GM21717 (cell line): ENCODE measurements around the gene SAT2.
A peak's percentile ranks its signal among the peaks of the same experiment; 100 is the strongest.

Source experiments
- ATAC-seq: cut with Tn5 transposase; IDR thresholded peaks from one replicate; pipeline ENCODE4 v1.9.1; 2021; ENCODE audit warnings: mild to moderate bottlenecking, moderate library complexity; ENCODE audit not compliant: unreplicated experiment

SAT2 gene

DNA sequence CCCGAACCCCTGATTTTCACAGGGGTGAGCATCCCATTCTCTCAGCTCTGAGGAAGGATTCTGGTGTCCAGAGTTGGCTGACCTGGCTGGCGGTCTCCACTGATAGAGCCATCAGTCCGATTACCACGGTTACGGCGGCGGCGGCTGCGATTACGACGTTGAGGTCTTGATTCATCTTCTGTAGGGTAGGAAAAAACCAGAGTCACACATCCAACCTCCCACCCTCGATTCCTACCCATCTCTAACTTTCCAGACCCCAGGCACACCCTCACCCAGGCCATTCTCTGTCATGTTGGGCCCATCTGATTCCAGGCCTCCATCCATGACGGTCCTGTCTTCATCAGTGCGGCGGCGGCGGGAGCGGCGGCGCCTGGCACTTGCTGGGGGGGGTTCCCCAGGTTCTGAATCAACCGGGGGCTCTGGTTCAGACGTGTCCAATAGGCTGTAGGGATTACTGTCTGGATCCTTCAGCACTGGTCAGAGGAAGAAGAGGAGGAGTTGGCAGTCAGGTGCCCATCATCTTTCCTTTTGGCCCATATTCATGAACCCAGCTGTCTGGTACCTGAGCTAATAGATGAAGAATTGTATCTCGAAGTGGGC, 35.1 kb downstream of the SAT2 start:
- no peak for ATAC-seq

DNA sequence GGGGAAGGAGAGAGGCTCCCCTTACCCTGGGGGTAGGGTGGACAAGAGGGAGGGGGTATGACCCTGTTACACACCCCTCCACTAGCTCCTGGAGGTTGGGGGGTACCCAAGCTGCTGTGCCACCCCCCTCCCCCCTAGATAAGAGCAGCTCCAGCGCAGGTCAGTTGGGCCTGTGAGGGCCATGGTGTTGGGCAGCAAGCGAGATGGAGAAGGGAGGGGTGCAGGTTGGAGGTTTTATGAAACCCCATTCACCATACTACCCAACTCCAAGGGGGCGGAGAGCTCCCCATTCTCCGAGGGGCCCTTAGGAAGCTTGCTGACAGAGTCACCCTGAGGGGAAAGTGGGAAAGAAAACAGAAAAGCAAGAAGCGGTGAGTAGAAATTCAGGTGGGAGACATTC, 36.0 kb downstream of the SAT2 start:
- ATAC-seq, result no peak

DNA sequence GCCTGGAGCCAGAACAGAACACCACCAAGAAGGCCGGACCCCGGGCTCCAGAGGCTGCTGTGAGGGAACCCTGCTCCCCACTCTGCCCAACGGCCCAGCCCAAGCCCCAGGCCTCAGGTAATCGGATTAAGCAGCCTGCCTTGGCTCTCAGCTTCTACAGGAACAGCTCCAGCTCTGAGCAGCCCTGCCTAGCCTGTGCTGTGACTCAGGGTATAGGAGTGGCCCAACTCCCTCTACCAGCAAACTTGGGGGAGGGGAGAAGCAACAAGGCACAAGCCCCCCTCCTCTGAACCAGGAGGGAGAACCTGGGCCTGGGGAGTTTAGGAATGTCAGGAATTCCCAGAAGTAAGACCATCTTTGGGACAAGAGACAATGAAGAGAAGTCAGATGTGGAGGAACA, 36.9 kb downstream of the SAT2 start:
- ATAC-seq, result no peak

DNA sequence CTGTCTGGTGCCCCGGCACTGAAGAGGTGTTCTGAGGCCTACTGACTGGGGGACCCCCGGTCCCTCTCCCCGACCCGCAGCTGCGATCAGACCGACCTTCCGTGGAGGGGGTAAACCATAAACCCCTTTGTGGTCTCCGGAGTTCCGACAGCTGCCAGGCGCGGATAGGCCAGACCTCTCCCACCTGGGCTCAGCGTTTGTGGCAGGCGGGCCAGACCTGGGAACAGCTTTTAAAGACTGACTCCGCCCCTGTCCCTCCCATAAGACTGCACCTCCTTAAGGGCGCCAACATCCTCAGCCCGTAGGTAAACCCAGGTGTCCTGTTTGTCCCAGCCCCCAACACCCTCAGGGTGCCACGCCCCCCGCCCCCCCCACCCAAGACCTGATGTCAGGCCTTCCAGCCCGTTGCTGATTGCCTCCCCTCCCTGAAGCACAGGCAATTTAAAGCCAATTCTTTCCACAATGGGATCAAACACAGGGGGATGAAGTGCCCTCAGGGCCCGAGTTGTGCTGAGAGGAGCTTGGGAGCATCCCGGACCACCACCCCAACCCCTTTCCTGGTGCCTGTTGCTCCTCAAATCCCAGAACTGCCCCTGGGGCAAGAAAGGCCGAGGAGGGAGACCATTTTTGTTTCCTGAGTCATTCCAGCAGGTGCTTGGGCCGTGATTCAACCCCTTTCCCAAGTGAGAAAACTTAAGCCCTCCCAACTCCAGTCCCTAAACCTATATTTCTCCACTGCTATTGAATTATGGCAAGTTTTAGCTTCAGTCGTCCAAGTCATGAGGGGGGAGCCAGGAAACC, 37.5 kb downstream of the SAT2 start, which contains the start of gene SOX15:
TSS of gene SOX15 (minus strand) at position 204 of the 801 bp plus-strand sequence. CDS start 418 bp downstream, outside the sequence.
- ATAC-seq, result no peak

DNA sequence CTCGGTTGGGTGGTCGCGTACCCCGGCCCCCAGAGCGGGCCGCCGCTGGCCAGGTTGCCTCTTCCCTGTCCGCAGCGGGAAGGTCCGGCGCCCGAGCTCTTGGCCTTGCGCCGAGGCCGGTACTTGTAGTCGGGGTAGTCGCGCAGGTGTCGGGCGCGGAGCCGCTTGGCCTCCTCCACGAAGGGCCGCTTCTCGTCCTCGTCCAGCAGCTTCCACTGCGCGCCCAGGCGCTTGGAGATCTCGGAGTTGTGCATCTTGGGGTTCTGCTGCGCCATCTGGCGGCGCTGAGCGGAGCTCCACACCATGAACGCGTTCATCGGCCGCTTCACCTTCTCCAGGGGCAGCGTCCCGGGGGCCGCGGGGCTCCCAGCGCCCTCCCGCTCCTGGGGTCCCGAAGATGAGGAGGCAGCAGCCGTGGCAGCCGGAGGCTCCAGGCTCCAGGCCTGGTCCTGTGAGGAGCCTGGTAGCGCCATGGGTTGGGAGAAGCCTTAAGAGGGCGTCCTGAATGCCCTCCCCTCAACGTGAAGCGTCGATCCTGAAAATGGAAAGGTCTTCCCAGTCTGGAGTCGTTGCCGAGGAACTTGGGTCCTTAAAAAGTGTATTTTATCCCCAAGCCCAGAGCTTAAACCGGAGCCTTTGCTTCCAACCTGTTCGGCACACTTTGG, 38.3 kb downstream of the SAT2 start:
- no peak for ATAC-seq

DNA sequence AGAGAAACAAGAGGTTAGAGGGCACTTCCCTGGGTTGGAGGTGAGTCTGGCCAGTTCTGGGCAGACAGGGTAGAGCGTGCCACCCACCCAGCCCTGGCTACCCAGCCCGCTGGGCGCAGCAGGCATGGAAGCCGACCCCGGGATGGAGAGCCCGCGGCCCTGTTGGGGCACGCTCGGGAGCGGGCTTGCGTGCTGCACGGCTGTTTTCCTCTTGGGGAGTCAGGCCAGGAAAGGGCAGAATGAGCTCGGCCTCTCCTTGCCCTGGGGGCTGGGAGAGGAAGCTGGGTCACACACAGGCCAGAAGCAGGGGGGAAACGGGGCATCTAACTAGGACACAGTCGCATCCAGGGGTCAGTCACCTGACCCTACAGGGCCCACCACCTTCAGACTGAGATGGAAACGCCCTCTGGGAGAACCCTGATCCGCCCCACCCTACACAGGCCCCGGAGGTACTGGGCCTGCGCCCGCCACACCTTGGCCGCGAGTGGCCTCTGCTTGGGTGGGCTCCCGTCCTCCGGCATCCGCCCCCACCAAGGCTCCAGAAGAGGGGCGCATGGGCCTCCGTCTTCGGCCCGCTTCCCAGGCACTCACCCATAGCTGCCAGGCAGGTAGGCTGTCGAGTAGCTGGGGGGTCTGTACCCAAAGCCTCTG, 38.9 kb downstream of the SAT2 start:
- no peak for ATAC-seq

DNA sequence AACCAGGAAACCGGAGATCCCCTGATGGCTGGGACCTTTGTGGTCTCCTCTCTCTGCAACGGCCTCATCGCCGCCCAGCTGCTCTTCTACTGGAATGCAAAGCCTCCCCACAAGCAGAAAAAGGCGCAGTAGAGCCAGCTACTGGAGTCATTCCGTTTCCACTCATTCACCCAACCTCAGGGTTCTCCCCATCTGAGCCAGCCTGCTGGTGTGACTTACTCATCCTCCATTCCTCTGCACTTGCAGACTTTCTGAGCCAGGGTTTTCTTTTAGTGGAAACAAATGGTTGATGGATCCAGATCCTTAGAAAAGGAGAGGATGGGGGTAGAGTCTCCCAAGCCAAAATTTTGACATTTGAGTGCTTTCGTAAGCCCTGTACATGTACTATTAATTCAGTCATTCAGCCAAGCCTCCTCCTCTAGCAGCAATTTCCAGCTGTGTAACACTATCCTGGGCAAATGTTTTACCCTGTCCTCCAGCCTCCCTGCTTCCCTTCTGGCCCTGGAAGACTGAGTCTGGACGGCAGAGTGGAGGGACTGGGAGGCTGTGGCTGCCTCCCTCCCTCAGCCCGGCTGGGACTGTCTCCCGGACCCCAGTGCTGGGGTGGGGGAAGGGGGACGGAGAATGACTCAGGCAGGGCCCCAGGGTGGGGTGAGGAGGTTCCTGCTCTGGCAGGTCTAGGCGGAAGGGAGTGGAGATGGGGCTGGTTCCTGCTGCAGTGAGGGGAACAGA, 40.0 kb downstream of the SAT2 start:
- no peak for ATAC-seq

DNA sequence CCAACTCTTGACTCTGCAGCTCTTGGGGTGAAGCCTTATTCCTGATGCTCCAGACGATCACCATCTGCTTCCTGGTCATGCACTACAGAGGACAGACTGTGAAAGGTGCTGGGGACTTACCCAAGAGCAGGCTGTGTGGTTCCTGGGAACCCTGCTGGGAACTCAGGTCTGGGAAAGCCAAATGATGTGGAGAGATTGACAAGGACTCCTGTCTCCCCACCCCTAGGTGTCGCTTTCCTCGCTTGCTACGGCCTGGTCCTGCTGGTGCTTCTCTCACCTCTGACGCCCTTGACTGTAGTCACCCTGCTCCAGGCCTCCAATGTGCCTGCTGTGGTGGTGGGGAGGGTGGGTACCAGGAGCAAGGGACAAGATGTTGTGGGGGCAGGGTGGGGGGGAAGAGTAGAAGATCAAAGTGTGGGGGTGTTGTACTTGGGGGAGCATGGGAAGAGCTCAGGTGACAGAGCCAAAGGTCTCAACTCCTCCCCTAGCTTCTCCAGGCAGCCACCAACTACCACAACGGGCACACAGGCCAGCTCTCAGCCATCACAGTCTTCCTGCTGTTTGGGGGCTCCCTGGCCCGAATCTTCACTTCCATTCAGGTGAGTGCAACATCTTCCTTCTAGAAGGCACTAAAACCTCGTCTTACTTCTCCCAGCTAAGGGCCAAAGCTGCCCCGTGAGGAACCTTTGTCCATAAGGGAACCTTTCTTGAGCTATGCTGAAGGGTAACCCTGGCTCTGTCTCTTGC, 40.8 kb downstream of the SAT2 start:
- no peak for ATAC-seq

DNA sequence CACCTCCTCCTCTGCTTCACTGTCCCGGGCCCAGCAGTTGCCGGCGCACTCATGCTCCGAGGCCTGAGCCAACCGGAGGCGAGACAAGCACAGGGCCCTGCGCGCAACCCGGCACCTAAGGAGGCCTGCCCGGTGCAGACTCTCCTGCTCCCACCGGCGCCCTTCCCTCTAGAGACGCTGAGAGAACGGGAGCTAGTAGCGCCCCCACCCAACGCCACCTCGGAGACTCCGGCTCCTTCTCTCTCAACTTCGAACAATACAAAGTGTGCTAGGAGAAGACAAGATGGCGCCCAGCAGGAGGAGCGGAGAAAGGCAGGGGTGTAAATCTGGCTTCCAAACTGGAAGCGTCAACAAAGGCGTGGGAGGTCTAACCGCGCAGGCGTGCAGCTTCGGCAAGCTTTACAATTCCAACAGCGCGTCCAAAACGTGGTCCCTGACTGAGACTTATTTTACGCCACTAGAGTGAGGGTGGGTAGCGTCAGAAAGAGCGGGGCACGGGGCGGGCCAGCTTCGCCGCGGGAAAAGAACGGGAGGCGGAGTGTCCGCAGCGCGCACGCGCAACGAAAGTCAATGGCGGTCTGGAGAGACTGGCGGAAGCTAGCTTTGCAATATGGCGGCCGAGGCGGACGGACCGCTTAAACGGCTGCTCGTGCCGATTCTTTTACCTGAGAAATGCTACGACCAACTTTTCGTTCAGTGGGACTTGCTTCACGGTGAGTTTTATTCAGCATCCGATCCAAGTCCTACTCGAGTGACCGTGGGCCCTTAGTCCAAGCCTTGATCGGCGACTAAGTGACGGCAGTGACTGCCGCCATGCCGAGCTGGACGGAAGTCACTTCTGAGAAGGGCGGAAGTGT, 44.1 kb downstream of the SAT2 start, which contains the start of gene MPDU1:
TSS of gene MPDU1 (plus strand) at position 600 of the 857 bp plus-strand sequence. CDS start at position 611, 11 bp downstream.
- ATAC-seq, result peak; percentile 57

DNA sequence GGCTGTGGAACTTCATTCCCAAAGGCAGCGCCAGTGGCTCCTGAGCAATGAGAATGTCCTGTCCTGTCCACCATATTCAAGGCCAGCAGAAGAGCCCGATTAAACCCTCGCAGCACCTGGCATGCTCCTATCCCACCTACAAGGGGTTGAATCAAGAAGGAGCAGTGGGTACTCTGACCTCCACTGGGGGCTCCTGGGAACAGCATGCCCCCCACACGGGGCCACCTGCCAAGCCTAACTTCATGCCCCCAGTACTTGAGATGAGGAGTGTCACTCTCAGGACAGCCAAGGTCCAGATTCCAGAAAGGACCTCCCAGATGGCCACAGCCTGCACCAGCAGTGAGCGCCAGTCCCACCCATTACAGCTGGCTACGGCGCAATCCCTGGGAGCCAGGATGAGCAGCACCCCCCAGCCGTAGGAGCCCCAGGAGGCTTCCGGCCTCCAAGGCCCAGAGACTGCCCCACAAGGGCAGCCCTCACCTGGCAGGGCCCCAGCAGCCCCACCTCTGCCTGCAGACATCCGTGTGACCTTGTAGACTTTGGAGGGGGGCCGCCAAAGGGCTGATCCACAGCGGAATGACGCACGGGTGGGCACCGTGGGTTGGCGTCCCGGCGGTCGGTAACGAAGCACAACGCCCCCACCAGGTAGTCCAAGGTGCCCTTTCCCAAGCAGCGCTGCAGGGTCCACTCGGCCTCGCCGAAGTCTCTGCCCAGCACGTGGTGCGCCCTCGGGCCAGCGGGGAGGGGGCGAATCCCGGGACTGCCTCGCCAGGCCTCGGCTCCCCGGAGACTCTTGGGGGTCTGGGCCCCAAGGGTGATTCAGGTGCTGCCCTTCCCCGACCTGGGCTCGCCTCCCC, 45.0 kb downstream of the SAT2 start:
- no peak for ATAC-seq

DNA sequence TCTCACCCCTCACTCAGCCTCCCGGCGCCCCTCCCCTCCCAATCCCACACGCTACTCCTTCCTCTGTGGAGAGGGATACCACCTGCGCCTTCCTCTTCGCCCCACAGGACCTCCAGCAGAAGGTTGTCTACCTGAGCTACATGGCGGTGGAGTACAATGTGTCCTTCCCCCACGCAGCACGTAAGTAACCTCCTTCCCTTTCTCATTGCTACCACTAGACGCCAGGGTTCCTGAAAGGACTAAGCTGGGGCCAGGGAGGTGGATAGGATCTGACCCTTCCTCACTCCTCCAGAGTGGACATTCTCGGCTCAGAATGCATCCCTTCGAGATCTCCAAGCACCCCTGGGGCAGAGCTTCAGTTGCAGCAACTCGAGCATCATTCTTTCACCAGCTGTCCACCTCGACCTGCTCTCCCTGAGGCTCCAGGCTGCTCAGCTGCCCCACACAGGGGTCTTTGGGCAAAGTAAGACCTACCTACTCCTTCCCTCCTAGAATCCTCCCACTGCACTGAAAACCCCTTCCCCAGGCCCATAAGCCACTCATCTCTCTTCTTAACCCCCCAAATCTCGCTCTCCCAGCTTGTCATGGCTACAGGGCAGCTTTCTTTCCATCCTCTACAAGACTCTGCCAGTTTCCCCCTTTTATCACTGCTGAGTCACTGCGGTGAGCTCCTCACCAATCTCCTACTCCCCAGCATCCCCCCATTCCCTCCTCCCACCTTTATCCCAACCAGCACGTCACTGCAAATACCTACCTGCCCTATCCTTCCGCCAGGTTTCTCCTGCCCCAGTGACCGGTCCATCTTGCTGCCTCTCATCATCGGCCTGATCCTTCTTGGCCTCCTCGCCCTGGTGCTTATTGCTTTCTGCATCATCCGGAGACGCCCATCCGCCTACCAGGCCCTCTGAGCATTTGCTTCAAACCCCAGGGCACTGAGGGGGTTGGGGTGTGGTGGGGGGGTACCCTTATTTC, 46.7 kb downstream of the SAT2 start:
- ATAC-seq, result no peak

DNA sequence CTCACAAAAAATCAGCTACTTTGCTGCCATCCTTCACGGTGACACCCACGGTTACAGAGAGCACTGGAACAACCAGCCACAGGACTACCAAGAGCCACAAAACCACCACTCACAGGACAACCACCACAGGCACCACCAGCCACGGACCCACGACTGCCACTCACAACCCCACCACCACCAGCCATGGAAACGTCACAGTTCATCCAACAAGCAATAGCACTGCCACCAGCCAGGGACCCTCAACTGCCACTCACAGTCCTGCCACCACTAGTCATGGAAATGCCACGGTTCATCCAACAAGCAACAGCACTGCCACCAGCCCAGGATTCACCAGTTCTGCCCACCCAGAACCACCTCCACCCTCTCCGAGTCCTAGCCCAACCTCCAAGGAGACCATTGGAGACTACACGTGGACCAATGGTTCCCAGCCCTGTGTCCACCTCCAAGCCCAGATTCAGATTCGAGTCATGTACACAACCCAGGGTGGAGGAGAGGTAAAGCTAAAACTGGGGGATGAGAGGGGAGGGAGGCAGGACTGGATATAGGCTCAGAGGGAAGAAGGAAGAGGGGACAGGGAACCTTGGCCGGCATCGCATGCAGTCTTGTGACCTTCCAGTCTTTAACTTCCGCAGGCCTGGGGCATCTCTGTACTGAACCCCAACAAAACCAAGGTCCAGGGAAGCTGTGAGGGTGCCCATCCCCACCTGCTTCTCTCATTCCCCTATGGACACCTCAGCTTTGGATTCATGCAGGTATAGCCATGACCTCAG, 47.6 kb downstream of the SAT2 start:
- no peak for ATAC-seq

DNA sequence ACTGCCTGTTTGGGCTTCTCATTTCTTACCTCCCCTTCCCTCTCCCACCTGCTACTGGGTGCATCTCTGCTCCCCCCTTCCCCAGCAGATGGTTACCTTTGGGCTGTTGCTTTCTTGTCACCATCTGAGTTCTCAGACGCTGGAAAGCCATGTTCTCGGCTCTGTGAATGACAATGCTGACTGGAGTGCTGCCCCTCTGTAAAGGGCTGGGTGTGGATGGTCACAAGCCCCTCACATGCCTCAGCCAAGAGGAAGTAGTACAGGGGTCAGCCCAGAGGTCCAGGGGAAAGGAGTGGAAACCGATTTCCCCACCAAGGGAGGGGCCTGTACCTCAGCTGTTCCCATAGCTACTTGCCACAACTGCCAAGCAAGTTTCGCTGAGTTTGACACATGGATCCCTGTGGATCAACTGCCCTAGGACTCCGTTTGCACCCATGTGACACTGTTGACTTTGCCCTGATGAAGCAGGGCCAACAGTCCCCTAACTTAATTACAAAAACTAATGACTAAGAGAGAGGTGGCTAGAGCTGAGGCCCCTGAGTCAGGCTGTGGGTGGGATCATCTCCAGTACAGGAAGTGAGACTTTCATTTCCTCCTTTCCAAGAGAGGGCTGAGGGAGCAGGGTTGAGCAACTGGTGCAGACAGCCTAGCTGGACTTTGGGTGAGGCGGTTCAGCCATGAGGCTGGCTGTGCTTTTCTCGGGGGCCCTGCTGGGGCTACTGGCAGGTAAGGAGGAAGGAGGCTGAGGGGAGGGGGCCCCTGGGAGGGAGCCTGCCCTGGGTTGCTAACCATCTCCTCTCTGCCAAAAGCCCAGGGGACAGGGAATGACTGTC, 48.4 kb downstream of the SAT2 start, which contains the start of gene CD68:
TSS of gene CD68 (plus strand) at position 638 of the 833 bp plus-strand sequence. CDS start at position 678, 40 bp downstream.
- ATAC-seq, result no peak

DNA sequence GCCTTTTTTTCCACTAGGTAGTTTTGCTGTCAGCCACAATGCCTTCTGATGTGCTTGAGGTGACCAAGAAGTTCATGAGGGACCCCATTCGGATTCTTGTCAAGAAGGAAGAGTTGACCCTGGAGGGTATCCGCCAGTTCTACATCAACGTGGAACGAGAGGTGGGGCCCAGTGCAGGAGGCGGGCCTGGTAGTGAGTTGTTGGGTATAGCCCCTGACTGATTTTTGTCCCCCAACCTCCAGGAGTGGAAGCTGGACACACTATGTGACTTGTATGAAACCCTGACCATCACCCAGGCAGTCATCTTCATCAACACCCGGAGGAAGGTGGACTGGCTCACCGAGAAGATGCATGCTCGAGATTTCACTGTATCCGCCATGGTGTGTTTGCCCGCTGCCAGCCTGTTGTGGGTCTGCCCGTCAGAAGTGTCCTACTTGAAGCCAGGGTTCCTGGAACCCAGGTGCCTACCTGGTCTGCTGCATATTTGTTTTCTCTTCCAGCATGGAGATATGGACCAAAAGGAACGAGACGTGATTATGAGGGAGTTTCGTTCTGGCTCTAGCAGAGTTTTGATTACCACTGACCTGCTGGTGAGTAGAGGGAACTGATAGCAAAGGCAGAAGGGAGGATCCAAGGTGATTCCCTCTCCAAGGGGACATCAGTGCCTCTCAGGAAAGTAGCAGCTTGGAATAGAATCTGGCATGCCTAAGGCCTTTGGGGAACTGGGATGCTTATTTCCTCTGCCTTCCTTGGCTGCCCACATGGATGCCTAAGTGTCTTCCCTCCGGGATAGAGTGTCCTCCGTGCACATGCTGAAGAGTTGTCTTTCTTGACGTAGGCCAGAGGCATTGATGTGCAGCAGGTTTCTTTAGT, 50.1 kb downstream of the SAT2 start:
- no peak for ATAC-seq
